Mesodermal cell (in vitro differentiated cells): ENCODE results near the gene CCN6.

Source experiments
- H3K27ac ChIP-seq: 2 replicates; pipeline ENCODE4 v1.7.0; 2013; ENCODE audit warnings: mild to moderate bottlenecking, low read depth, low read length, moderate library complexity; ENCODE audit not compliant: severe bottlenecking
- H3K36me3 ChIP-seq: 2 replicates; pipeline ENCODE4 v1.7.1; 2013; ENCODE audit warnings: mild to moderate bottlenecking, low read length, moderate library complexity; ENCODE audit not compliant: control insufficient read depth, insufficient read depth
- H3K4me1 ChIP-seq: one replicate; pipeline ENCODE4 v1.7.1; 2013; ENCODE audit warnings: mild to moderate bottlenecking, low read length; ENCODE audit not compliant: insufficient read depth, control insufficient read depth, poor library complexity, severe bottlenecking
- H3K4me3 ChIP-seq: 2 replicates; pipeline ENCODE4 v1.7.0; 2013; ENCODE audit warnings: low read length, control low read depth, mild to moderate bottlenecking; ENCODE audit not compliant: insufficient read depth, poor library complexity, severe bottlenecking; ENCODE audit errors: extremely low read depth
- H3K9me3 ChIP-seq: 2 replicates; pipeline ENCODE4 v1.7.1; 2013; ENCODE audit warnings: mild to moderate bottlenecking, low read length, moderate library complexity; ENCODE audit not compliant: control insufficient read depth
- WGBS, 2 experiments: methylation state at CpG; one replicate each; pipeline ENCODE4 v1.1.5; 2013; ENCODE audit warnings: missing lambda C conversion rate in 2 of 2; ENCODE audit not compliant: insufficient coverage in 2 of 2; 5-methylcytosine and 5-hydroxymethylcytosine counted together

CCN6 gene

GRCh38 chr6:112117554-112117953, 63.6 kb downstream of the CCN6 start:
- 67 to 100% methylated on average over 1 of the region's 1 CpG for WGBS, 2 experiments

GRCh38 chr6:112118034-112118433, 64.1 kb downstream of the CCN6 start:
- H3K4me3 ChIP-seq: no peak overlapping the region
- no peak overlapping the region for H3K27ac ChIP-seq
- H3K4me1 ChIP-seq: peaks cover 5% of the 10 kb centered on the region
- no peaks in the 10 kb centered on the region for H3K9me3 ChIP-seq
- H3K36me3 ChIP-seq: no peaks in the 10 kb centered on the region

More at GRCh38 chr6:112117554-112117953, 63.6 kb downstream of the CCN6 start:
- Histone ChIP-seq H3K9me3 (no peaks in the 10 kb centered on the region), H3K4me1 (peaks cover 5% of the 10 kb centered on the region), H3K4me3 (no peak overlapping the region), H3K27ac (no peak overlapping the region), H3K36me3 (no peaks in the 10 kb centered on the region)
